ENCODE results near the gene HTR3B.

Gene HTR3B

DNA sequence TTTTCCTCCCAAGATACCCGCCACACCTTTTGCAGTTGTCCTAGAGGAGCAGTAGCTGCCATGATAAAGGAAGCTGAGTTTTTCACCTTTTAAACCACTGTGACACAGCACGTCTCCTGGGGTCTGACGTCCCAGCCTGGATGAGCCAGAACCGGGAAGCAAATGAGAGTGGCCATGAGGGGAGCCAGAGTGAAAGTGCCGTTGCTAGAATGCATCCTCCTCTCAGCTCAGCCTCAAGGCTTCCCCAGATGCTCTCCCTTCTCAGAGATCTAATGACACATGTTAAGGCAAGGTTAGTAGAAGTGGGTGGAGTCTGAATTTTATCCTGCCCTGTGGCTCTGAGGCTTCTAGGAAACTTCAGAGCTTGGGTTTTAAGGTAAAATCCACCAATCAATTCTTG lies 46.9 kb downstream of the HTR3B start:
- in situ Hi-C loops (cut with HindIII; ENCODE audit: low sequenced_read_pairs), result no loop called here
- no peak overlapping the region for H3K4me3 ChIP-seq (ENCODE audit: low read depth, low read length)

GRCh38 chr11:113952070-113952469 lies 47.5 kb downstream of the HTR3B start:
- TF ChIP-seq, protein P1, sequence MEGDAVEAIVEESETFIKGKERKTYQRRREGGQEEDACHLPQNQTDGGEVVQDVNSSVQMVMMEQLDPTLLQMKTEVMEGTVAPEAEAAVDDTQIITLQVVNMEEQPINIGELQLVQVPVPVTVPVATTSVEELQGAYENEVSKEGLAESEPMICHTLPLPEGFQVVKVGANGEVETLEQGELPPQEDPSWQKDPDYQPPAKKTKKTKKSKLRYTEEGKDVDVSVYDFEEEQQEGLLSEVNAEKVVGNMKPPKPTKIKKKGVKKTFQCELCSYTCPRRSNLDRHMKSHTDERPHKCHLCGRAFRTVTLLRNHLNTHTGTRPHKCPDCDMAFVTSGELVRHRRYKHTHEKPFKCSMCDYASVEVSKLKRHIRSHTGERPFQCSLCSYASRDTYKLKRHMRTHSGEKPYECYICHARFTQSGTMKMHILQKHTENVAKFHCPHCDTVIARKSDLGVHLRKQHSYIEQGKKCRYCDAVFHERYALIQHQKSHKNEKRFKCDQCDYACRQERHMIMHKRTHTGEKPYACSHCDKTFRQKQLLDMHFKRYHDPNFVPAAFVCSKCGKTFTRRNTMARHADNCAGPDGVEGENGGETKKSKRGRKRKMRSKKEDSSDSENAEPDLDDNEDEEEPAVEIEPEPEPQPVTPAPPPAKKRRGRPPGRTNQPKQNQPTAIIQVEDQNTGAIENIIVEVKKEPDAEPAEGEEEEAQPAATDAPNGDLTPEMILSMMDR (IDR thresholded peaks at IDR 0.05; ENCODE audit: low read depth, low read length, missing control alignments), result no peak
- no peak for DNase-seq (ENCODE audit: low read depth)
- in situ Hi-C loops (cut with HindIII; ENCODE audit: low sequenced_read_pairs), result no loop called here
- H3K4me3 ChIP-seq (ENCODE audit: low read depth, low read length), result no peak overlapping the region

More for the DNA sequence above, 46.9 kb downstream of the HTR3B start:
- DNase-seq (ENCODE audit: low read depth), result no peak
- TF ChIP-seq, protein P1 (IDR thresholded peaks at IDR 0.05; ENCODE audit: low read depth, low read length, missing control alignments), result no peak

- in situ Hi-C loops (cut with HindIII; ENCODE audit: low sequenced_read_pairs), result no loop called here
- DNase-seq (ENCODE audit: low read depth), result no peak
- TF ChIP-seq, protein P1 (IDR thresholded peaks at IDR 0.05; ENCODE audit: low read depth, low read length, missing control alignments), result no peak
- H3K4me3 ChIP-seq (ENCODE audit: low read depth, low read length), result no peak overlapping the region
Observed at GRCh38 chr11:113952588-113952987, 48.0 kb downstream of the HTR3B start.

DNA sequence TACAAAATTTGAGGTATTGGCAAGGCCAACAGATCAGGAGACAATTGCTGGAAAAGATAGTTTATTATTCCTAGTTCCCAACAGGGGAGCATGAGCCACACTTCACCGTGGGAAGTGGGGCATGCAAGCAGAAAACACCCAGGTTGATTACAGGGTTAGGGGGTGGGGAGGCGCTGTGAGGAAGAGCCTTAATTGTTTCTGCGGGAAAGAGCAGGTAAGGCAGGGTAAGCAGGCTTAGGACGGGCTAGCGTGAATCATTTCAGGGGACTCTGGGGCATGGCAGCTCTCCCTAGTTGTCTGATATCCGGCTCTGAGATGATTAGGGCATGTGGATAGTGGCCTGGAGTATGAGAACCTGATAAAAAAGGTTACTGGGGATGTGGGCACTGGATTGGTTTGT lies 49.6 kb downstream of the HTR3B start:
- in situ Hi-C loops (cut with HindIII; ENCODE audit: low sequenced_read_pairs), result no loop called here
- H3K4me3 ChIP-seq (ENCODE audit: low read depth, low read length), result no peak overlapping the region
- TF ChIP-seq, protein P1 (IDR thresholded peaks at IDR 0.05; ENCODE audit: low read depth, low read length, missing control alignments), result no peak
- no peak for DNase-seq (ENCODE audit: low read depth)

DNA sequence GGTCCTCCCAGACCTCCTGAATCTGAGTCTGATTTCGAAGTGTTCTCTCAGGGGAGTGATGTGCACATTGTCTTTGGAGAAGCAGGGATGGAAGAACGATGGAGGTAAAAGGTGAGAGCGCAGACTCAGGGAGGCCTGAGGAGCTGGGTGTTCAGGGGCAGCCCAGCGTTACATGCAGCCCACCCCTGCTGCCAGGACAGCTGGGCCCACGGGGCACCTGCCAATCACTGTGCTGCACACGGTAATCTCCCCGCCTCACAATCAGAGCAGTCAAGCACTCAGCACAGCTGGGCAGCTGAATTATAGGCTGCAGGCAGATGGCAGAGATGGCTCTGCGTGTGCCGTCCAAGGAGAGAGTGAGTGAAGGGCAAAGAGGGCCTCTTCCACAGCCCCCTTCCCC lies 52.4 kb downstream of the HTR3B start:
- TF ChIP-seq, protein P1 (IDR thresholded peaks at IDR 0.05; ENCODE audit: low read depth, low read length, missing control alignments), result no peak
- in situ Hi-C loops (cut with HindIII; ENCODE audit: low sequenced_read_pairs), result no loop called here
- no peak overlapping the region for H3K4me3 ChIP-seq (ENCODE audit: low read depth, low read length)
- no peak for DNase-seq (ENCODE audit: low read depth)

GRCh38 chr11:113960702-113961330 lies 56.2 kb downstream of the HTR3B start:
- in situ Hi-C loops (cut with HindIII; ENCODE audit: low sequenced_read_pairs), result no loop called here
- no peak overlapping the region for H3K4me3 ChIP-seq (ENCODE audit: low read depth, low read length)
- DNase-seq (ENCODE audit: low read depth), result no peak
- TF ChIP-seq, protein P1 (IDR thresholded peaks at IDR 0.05; ENCODE audit: low read depth, low read length, missing control alignments), result no peak

Measured in astrocyte of the cerebellum (primary cell).